HepG2 (cell line): ENCODE measurements around the gene NXN. TPM values are rescaled to one million over a fixed set of nuclear protein-coding genes. Genes with fewer than 3 reads are reported as not detected.

ENCODE experiments used
- ATAC-seq: fragments of 200-7000 bp; cut with Tn5 transposase; 3 replicates; pipeline ENCODE4 v1.9.1; 2020; ENCODE audit warnings: mild to moderate bottlenecking, moderate library complexity
- BruUV-seq: library from RNA; stranded (reverse); fragments of 400-500 nt; replicated peaks from 2 replicates; lab custom pipeline; 2021; lab: Mats Ljungman, UMichigan
- CTCF ChIA-PET: fragments of 300-600 bp; formaldehyde crosslinking; extraction: SDS; loops from one replicate; lab custom pipeline; 2021; ENCODE audit warnings: low total read pairs, inconsistent platforms, low intra/inter-chr PET ratio; lab: Yijun Ruan, JAX
- POLR2A ChIA-PET: fragments of 350-600 bp; sonication (Branson Sonifier 250); formaldehyde crosslinking; loops from one replicate; lab custom pipeline; 2020; ENCODE audit warnings: antibody characterized with exemption, inconsistent platforms; lab: Yijun Ruan, JAX
- DNase-seq: peaks from one replicate; pipeline ENCODE4 v3.0.0-alpha.2; 2015; ENCODE audit warnings: low spot score
- FAIRE-seq: peaks from 3 replicates; lab custom pipeline; 2011; peaks lifted over from hg19 to GRCh38; lab: Jason Lieb, UNC
- H2AFZ ChIP-seq: one replicate; pipeline ENCODE4 v1.6.1; 2011; ENCODE audit warnings: low read length, inconsistent platforms
- H3K27ac ChIP-seq: fragments of 300-600 bp; 3 replicates; pipeline ENCODE4 v1.8.0; 2011; ENCODE audit warnings: mixed run types, mild to moderate bottlenecking, mixed read lengths, low read length, inconsistent platforms; ENCODE audit not compliant: insufficient read depth; ENCODE audit errors: extremely low read length
- H3K27me3 ChIP-seq, 2 experiments: fragments of 200-600 bp in 1 of 2; 2 replicates in 1 of 2; 3 replicates in 1 of 2; pipeline versions ENCODE4 v1.6.0 to v1.8.0; 2011; ENCODE audit warnings: low read length in 2 of 2, mild to moderate bottlenecking in 2 of 2, moderate library complexity in 2 of 2, inconsistent platforms in 1 of 2; ENCODE audit not compliant: insufficient read depth in 2 of 2, control insufficient read depth in 1 of 2
- H3K36me3 ChIP-seq, 2 experiments: fragments of 200-600 bp in 1 of 2; replicated peaks in 1 of 2; 2 replicates in 1 of 2; 3 replicates in 1 of 2; pipeline versions ENCODE4 v1.5.1 to v1.8.0; 2011; ENCODE audit warnings: low read length in 2 of 2, inconsistent platforms in 1 of 2; ENCODE audit not compliant: insufficient read depth in 2 of 2, control insufficient read depth in 1 of 2
- H3K4me1 ChIP-seq: 2 replicates; pipeline ENCODE4 v1.5.1; 2012; ENCODE audit warnings: low read length, inconsistent platforms; ENCODE audit not compliant: insufficient read depth
- H3K4me2 ChIP-seq: 2 replicates; pipeline ENCODE4 v1.6.0; 2011; ENCODE audit warnings: low read depth, low read length, inconsistent platforms
- H3K4me3 ChIP-seq, 3 experiments: fragments of 200-600 bp in 1 of 3; sonication (generic), shearing (Covaris generic) in 1 of 3; replicated peaks in 1 of 3; 2 replicates each; pipeline ENCODE4 v1.5.1; 2011 to 2016; ENCODE audit warnings: low read length in 3 of 3, inconsistent platforms in 2 of 3, low read depth in 2 of 3, mild to moderate bottlenecking in 2 of 3, control low read depth in 1 of 3, mixed read lengths in 1 of 3; ENCODE audit not compliant: insufficient read depth in 1 of 3
- H3K79me2 ChIP-seq: one replicate; pipeline ENCODE4 v1.6.1; 2011; ENCODE audit warnings: low read length, inconsistent platforms; ENCODE audit not compliant: insufficient read depth
- H3K9ac ChIP-seq: 2 replicates; pipeline ENCODE4 v1.6.0; 2011; ENCODE audit warnings: mild to moderate bottlenecking, low read depth, low read length, inconsistent platforms; ENCODE audit not compliant: insufficient read depth
- H3K9me3 ChIP-seq: 2 replicates; pipeline ENCODE4 v1.5.1; 2012; ENCODE audit warnings: mild to moderate bottlenecking, low read length
- H4K20me1 ChIP-seq: 2 replicates; pipeline ENCODE4 v1.6.0; 2011; ENCODE audit warnings: inconsistent platforms, mild to moderate bottlenecking, low read length, moderate library complexity; ENCODE audit not compliant: insufficient read depth
- ASH2L ChIP-seq: fragments of 300-600, 200-600 bp; sonication (generic); IDR thresholded peaks from 2 replicates; pipeline ENCODE4 v1.7.0; 2017; ENCODE audit warnings: low read depth, mild to moderate bottlenecking, moderate library complexity, mixed read lengths, low read length; ENCODE audit not compliant: insufficient read length
- DNMT1 ChIP-seq: sonication (generic); formaldehyde crosslinking; IDR thresholded peaks from 2 replicates; pipeline ENCODE4 v1.5.1; 2020; ENCODE audit warnings: mild to moderate bottlenecking, missing genetic modification reagents
- HHEX ChIP-seq: IDR thresholded peaks from 2 replicates; pipeline ENCODE4 v1.6.1; 2016; ENCODE audit warnings: control low read depth
- HMG20A ChIP-seq: IDR thresholded peaks from 2 replicates; pipeline ENCODE4 v1.6.1; 2016; ENCODE audit warnings: borderline replicate concordance
- HNRNPH1 ChIP-seq: fragments of 200-400 bp; formaldehyde crosslinking; optimal IDR thresholded peaks from 2 replicates; pipeline ENCODE3; 2017; ENCODE audit warnings: mild to moderate bottlenecking, low read depth, low read length
- KDM6A ChIP-seq: IDR thresholded peaks from 2 replicates; pipeline ENCODE4 v1.6.1; 2016; ENCODE audit warnings: low read depth
- KLF15 ChIP-seq: sonication (generic); formaldehyde crosslinking; IDR thresholded peaks from 2 replicates; pipeline ENCODE4 v1.8.1; 2023; ENCODE audit warnings: borderline replicate concordance, mild to moderate bottlenecking, inconsistent platforms, missing genetic modification reagents, mixed read lengths
- NFATC3 ChIP-seq: sonication (generic); formaldehyde crosslinking; IDR thresholded peaks from 2 replicates; pipeline ENCODE4 v1.5.1; 2020; ENCODE audit warnings: mild to moderate bottlenecking, missing genetic modification reagents
- REXO4 ChIP-seq: sonication (generic); formaldehyde crosslinking; IDR thresholded peaks from 2 replicates; pipeline ENCODE4 v1.8.0; 2022; ENCODE audit warnings: missing genetic modification reagents, mild to moderate bottlenecking, borderline replicate concordance
- RFX3 ChIP-seq: IDR thresholded peaks from 2 replicates; pipeline ENCODE4 v1.6.1; 2016; ENCODE audit warnings: missing biosample characterization, missing genetic modification reagents
- SSRP1 ChIP-seq: IDR thresholded peaks from 2 replicates; pipeline ENCODE4 v1.6.1; 2016; ENCODE audit warnings: control low read depth
- THAP11 ChIP-seq: IDR thresholded peaks from 2 replicates; pipeline ENCODE4 v1.6.1; 2016; ENCODE audit warnings: missing biosample characterization, missing genetic modification reagents
- TOE1 ChIP-seq: sonication (generic); formaldehyde crosslinking; IDR thresholded peaks from 2 replicates; pipeline ENCODE4 v1.4.0; 2020; ENCODE audit warnings: mild to moderate bottlenecking, missing genetic modification reagents
- TRIM24 ChIP-seq: sonication (generic); formaldehyde crosslinking; IDR thresholded peaks from 2 replicates; pipeline ENCODE4 v1.8.0; 2022; ENCODE audit warnings: mild to moderate bottlenecking, missing genetic modification reagents
- YEATS2 ChIP-seq: sonication (generic); formaldehyde crosslinking; IDR thresholded peaks from 2 replicates; pipeline ENCODE4 v1.4.0; 2020; ENCODE audit warnings: missing genetic modification reagents, borderline replicate concordance
- ZBTB7A ChIP-seq: sonication (generic); formaldehyde crosslinking; IDR thresholded peaks from 2 replicates; pipeline ENCODE4 v1.8.0; 2022; ENCODE audit warnings: mild to moderate bottlenecking, missing genetic modification reagents
- ZNF205 ChIP-seq: IDR thresholded peaks from 2 replicates; pipeline ENCODE4 v1.6.1; 2018; ENCODE audit warnings: missing biosample characterization, missing genetic modification reagents
- ZNF530 ChIP-seq: sonication (generic); formaldehyde crosslinking; IDR thresholded peaks from 2 replicates; pipeline ENCODE4 v1.5.0; 2020; ENCODE audit warnings: low read depth, mild to moderate bottlenecking, missing genetic modification reagents
- ZNF772 ChIP-seq: sonication (generic); formaldehyde crosslinking; IDR thresholded peaks from 2 replicates; pipeline ENCODE4 v1.5.0; 2020; ENCODE audit warnings: mild to moderate bottlenecking, missing genetic modification reagents
- WGBS: methylation state at CpG from one replicate; pipeline ENCODE4 v1.1.6; 2017; ENCODE audit warnings: low lambda C conversion rate; 5-methylcytosine and 5-hydroxymethylcytosine counted together
- in situ Hi-C: cut with HindIII; loops from 2 replicates; pipeline ENCODE4 v1.10.0; 2017; ENCODE audit warnings: low pct_unique_long_range_greater_than_20kb; ENCODE audit not compliant: extremely low pct_ligation_motif_present
- intact Hi-C: fragments of 100-400 bp; cut with micrococcal nuclease; formaldehyde crosslinking; loops from one replicate; pipeline ENCODE4 v1.10.0; 2022; ENCODE audit not compliant: unreplicated experiment
- polyA plus RNA-seq, 8 experiments: library from polyadenylated mRNA; depleted of rRNA in 3 of 8; stranded (reverse) in 7 of 8; unstranded in 1 of 8; fragments of >200 nt; fragmentation: Illumina TruSeq in 4 of 8; extraction: Trizol in 4 of 8; gene quantifications; 2 replicates each; pipeline versions ENCODE4 v1.2.1 to v1.2.3, GENCODE V29; 2011 to 2016; ENCODE audit warnings: low read depth in 4 of 8, missing spikeins in 1 of 8, mixed read lengths in 1 of 8; ENCODE audit not compliant: insufficient read depth in 1 of 8
- total RNA-seq, 5 experiments: library from RNA; depleted of rRNA; stranded (reverse); fragments of >200 nt; fragmentation: Illumina TruSeq; extraction: Trizol; gene quantifications; 2 replicates each; pipeline ENCODE4 v1.2.3, GENCODE V29; 2016; ENCODE audit warnings: low read depth in 1 of 5

NXN gene
- total and polyA plus RNA-seq, 2 of the 13 experiments (the other 11 are each of a cell fraction or from before 2014, with no cell fraction given) = 22.2 to 24.3 TPM

GRCh38 chr17:788551-788950 is 191.0 kb downstream of the NXN start:
- H3K4me2 ChIP-seq = no peak overlapping the region
- peaks cover 13% of the 10 kb centered on the region for H3K4me1 ChIP-seq
- TF ChIP-seq HNRNPH1 (no peak), TOE1 (CRISPR knock-in tag) (no peak), RFX3 (CRISPR knock-in tag) (no peak), ASH2L (no peak)
- DNase-seq = no peak
- H3K79me2 ChIP-seq = peaks cover 14% of the 10 kb centered on the region
- H2AFZ ChIP-seq = no peak overlapping the region
- ChIA-PET POLR2A (no interaction called here), CTCF (no interaction called here)
- H3K9ac ChIP-seq = no peak overlapping the region
- H3K27ac ChIP-seq = no peak overlapping the region
- intact Hi-C loops = no loop called here
- no TSS peak for BruUV-seq
- in situ Hi-C loops = no loop called here
- ATAC-seq = no peak
- no peaks in the 10 kb centered on the region for H3K9me3 ChIP-seq
- no peak for FAIRE-seq
- WGBS = 94% methylated on average over 4 of the region's 4 CpGs
- no peaks in the 10 kb centered on the region for H3K27me3 ChIP-seq
- H4K20me1 ChIP-seq = no peaks in the 10 kb centered on the region
- no peak overlapping the region for H3K4me3 ChIP-seq
- H3K36me3 ChIP-seq = peaks cover 18 to 55% of the 10 kb centered on the region in 2 experiments; a peak in 4 of 5 replicates

- intact Hi-C loops = no loop called here
- Histone ChIP-seq H3K4me3 (no peak overlapping the region), H3K9ac (no peak overlapping the region), H3K4me2 (no peak overlapping the region), H3K27ac (no peak overlapping the region), H3K27me3 (no peaks in the 10 kb centered on the region; a peak in 1 of 5 replicates), H2AFZ (no peak overlapping the region), H4K20me1 (no peaks in the 10 kb centered on the region), H3K9me3 (no peaks in the 10 kb centered on the region), H3K79me2 (peaks cover 22% of the 10 kb centered on the region)
- BruUV-seq = no TSS peak
- POLR2A ChIA-PET = no interaction called here
- in situ Hi-C loops = no loop called here
- no peak for FAIRE-seq
- no peak for TF ChIP-seq ZBTB7A (CRISPR knock-in tag)
- TF ChIP-seq THAP11 (CRISPR knock-in tag) = no peak
- no peak for TF ChIP-seq REXO4 (CRISPR knock-in tag)
- TF ChIP-seq KDM6A (CRISPR knock-in tag) = no peak
- no peak for TF ChIP-seq ZNF530 (CRISPR knock-in tag)
- no peak for TF ChIP-seq DNMT1 (CRISPR knock-in tag)
- no peak for TF ChIP-seq KLF15 (CRISPR knock-in tag)
- TF ChIP-seq NFATC3 (CRISPR knock-in tag) = no peak
- TF ChIP-seq TRIM24 (CRISPR knock-in tag) = no peak
- TF ChIP-seq YEATS2 (CRISPR knock-in tag) = no peak
- TF ChIP-seq ZNF205 (CRISPR knock-in tag) = no peak
- no peak for TF ChIP-seq ZNF772 (CRISPR knock-in tag)
- no peak for TF ChIP-seq HMG20A (CRISPR knock-in tag)
- no peak for TF ChIP-seq RFX3 (CRISPR knock-in tag)
- TF ChIP-seq HHEX (CRISPR knock-in tag) = no peak
- TF ChIP-seq SSRP1 (CRISPR knock-in tag) = no peak
- TF ChIP-seq, all 625 proteins: peak for 0
- Histone ChIP-seq H3K36me3 (peaks cover 17 to 55% of the 10 kb centered on the region in 2 experiments; a peak in 4 of 5 replicates), H3K4me1 (peaks cover 19% of the 10 kb centered on the region)
- no peak for DNase-seq
- CTCF ChIA-PET = no interaction called here
- no peak for ATAC-seq
- 97% methylated on average over 10 of the region's 12 CpGs for WGBS
Observed at GRCh38 chr17:787641-788221, 191.8 kb downstream of the NXN start.
